HG02885 (cell line): ENCODE results near the gene RERE.

Experiments used
- ATAC-seq: cut with Tn5 transposase; IDR thresholded peaks from one replicate; pipeline ENCODE4 v1.9.1; 2021; ENCODE audit warnings: mild to moderate bottlenecking; ENCODE audit not compliant: unreplicated experiment, poor library complexity

RERE gene

DNA sequence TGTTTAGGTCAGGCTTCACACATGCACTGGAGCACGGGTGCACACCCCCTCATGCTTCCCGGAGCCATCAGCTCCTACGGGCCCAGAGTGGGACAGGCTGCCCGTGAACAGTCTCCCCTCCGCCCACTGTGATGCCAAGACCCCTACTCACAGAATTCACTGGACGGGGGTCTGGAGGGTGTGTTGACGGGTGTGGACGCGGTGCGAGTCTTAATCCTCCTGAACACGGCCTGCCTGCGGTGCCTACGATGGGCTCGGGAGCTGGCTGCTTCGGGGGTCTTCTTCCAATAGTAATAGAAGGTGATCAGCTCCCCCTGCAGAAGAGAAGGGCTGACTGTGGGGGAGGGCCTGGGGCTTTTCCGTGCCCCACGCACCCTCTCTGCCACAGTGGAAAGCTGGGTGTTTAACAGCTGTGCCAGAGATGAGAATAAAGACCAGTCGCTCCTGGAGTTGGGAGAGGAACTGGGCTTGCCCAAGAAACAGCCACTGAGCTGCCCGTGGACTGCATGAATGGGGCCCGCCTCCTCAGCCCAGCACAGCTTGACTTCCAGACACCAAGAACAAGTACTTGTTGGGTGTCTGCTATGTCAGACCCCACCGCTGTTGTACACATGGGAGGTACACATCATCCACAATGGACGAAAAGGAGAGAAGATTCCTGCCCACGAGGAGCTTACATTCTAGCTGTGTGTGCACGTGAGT is 451.6 kb downstream of the RERE start:
- no peak for ATAC-seq

DNA sequence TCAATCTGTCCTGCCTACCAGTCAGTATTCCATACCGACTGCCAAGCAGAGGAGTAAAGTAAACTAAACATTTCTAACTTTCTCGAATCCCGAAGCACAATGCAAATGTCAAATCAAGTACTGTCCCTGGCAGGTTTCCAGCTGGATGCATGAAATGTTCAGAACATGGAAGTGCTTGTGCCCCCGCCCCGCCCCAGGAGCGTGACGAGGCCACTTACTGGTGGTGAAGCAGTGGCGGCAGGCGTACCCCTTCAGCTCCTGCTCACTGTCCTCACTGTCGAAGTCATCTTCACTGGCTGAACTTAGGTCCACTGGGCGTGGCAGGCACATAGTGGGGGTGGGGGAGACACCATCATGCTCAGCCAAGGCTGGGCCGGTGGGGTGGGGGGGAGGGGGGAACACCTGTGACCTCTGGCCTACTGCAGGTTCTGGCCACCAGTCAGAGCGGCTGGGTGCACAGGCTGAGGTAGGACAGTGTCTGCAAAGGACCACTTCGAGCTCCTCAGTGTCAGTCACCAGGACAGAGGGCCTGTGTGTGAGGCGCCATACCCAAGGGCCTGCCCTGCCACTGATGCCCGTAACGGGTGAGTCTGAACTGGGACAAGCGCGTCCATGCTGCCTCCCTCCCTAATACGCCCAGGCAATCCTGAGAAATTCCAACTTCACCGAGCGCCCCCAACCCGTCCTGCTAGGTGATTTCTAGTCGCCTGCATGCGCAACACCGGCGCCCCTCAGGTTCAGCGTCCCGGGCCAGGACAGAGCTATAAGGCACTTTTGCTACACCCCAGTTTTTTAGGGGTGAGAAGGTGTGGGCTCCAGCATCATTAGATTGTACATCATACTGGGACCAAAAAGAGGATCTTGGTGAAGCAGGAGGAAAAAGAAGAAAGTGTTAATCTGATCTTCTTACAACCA is 452.7 kb downstream of the RERE start:
- ATAC-seq = no peak

DNA sequence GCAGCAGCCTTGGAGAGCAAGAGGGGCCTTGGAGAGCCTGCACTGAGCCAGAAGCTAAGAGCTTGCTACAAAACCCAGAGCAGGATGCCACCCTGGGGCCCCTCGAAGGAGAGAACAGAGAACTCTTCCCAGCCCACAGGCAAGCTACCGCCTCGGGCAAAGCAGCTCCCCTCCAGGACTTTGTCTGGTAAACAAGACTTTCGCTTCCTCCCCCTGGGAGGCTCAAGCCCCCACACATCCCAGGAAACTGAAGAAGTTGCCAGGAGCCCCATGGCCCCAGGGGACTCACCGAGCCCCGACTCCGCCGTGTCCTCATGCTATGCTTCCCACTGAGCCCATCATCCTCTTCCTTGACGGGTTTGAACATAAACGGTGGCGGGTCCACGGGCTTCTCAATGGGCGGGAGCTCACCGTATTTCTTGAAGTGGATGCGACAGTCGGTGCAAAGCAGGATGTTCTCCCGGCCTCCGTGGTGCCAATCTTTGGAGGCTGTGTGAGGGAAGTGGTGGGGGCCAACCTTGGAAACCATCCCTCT is 453.6 kb downstream of the RERE start:
- ATAC-seq = no peak

DNA sequence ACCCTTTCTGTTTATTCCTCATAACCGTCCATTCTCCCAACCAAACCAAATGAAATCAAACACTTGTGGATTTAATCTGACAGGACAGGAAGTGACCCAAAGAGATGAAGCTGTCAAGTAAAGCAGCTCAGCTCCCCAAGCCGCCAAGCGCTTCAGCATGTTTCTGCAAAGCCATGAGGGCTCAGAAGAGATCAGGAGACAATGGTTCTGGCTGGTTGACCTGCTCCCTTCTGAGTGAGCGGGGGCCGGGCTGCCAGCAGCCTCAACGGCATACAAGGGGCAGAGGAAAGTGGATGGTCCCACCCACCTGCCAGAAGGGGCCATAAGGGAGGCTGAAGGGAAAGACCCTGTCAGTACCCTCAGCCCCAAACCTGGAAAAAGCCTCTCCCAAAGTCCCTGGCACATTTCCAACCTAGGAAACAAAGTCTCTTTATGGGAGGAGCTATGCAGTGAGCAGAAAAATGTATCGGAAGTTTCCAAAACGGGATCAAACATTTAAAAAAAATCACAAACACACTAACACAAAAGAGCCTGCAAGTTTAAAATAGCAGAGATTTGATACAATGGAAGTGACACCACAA is 454.2 kb downstream of the RERE start:
- ATAC-seq = no peak

DNA sequence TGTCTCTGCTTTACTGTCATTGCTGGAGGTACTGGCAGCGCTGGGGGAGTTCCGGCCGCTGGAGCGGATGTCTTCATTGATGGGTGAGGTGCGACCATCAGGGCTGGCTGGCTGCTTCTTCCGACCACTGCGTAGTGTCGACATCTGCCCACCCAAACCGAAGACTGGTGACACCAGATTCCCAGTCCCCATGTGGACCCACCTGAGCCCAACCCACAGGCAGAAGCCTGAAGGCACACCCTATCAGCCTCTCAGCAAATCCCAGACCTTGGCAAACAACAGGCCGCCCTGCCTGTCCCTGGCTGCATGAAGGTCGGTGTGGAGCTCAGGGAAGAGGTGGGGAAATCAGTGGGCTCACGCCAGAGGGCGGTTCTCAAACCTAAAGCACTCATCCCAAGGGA is 454.7 kb downstream of the RERE start:
- ATAC-seq = no peak

DNA sequence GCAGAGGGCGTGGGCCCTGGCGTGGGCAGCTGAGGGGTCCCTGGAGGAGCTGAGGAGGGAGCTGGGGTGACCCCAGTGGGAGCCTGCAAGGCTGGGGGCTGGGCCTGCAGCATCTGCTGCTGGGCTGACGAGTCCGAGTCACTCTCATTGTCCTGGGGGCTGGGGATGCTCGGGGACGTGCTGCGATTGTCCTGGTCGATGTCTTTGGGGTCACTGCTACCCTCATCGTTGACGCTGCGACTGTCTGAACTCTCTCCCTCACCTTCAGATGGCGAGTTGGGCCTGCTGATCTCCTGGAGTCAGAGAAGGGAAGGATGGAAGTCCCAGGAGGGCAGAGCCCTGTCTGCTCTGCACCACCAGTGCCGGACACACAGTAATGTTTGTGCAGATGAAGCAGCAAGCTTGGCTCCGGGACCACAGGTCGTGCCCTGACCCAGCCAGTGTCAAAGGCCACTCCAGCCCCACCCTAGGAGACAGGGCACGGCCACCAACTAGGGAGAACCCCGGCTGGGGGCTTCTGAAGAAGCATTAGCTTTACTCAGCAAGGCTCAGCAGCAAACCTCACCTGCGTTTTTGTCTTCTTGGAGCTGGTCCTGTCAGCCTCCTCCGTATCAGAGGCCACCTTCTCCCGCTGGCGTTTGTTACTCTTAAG is 456.1 kb downstream of the RERE start:
- no peak for ATAC-seq

DNA sequence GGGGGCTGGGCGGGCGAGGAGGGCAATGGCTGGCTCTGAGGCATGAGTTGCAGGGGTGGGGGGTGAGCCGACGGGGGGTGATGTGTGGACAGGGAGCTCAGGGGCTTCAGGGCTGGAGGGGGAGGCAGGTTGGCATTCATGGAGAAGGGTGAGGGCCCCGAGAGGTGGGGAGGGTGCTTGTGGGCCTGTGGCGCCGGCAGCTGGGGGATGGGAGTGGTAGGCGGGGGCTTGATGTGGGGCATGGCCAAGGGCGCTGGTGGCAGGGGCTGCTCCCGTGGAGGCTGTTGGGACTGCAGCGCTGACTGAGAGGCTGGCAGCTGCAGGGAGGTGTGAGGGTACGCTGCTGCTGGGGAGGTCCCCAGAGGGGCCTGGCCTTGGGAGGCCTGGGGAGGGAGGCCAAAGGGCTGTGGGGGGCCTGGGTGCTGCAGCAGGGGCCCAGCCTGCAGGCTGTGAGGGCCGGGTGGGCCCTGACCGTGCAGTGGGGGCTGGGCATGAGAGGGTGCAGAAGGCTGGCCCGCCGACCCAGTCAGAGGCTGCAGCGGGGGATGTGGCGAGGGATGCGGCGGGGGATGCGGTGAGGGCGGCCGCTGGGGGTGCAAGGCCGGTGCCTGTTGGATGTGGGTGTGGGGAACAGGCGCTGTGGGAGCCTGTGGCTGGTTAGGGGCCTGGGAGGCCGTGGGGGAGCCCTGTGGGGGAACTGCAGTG is 456.8 kb downstream of the RERE start:
- ATAC-seq = no peak

DNA sequence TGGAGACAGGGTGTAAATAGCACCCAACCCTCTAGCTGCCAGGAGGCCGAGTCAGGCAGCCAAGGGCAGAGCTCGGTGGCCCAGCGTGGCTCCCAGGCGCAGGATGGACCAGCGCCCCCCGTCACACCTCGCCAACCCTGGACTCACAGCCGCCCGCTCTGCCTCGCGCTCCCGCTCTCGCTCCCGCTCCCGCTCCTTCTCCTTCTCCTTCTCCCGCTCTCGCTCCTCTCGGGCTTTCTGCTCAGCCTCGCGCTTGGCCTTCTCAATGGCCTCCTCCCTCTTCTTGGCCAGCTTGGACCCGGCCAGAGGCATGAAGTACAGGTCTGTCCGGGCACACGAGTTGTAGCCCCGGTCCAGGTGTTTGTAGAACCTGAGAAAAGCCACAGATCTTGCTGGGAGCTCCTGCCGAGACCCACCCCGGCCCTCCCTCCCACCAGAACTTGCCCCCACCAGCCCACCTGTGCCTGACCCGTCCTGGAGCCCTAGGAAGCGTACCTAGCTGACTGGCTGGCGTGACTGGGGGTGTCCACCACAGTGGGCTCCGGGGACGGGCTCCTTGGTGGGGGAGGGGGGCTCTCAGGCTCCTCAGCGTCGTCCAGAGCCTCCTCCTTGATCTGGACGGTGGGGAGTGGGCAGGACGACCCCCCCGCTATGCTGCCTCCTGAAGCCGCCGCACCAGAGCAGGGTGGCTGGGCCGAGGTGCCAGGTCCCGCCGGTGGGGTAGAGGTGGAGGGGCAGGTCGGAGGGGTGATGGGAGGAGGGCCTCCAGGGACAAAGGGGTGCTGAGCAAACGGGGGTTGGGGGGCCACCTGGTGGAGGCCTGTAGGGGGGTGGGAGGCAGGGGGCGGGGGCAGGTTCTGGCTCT is 457.6 kb downstream of the RERE start:
- no peak for ATAC-seq

DNA sequence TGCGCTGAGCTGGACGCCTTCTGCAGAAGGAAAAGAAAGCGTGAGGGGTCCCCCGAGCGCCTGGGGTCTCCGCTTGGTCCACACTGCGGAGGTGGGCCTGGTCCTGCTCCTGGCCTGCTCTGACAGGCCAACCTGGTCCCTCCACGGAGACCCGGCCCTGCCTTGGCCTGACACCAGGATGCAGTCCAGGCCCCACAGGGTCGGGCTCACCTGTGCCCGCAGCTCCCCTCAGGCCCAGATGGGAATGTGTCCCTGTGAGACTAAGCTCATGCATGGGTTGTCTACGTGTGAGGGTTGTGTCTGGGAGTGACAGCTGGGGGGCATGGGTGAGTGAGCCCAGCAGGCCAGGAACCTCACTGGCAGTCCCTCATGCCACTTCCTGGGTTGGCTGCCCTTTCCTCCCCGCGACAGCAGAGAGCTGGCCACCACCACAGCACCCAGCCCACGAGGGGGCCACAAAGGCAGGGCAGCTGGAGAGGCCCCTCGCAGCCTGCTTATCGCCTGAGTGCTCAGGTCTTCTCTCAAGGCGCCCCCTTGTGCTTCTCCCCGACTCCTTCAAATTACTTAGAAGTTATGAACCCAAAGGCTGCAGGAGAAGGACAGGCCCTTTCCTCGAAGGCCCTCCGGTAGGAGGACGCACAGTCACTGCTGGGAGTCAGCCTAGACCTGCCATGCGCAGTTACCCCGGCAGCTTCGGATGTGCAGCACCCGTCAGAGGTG is 458.4 kb downstream of the RERE start:
- ATAC-seq = no peak

DNA sequence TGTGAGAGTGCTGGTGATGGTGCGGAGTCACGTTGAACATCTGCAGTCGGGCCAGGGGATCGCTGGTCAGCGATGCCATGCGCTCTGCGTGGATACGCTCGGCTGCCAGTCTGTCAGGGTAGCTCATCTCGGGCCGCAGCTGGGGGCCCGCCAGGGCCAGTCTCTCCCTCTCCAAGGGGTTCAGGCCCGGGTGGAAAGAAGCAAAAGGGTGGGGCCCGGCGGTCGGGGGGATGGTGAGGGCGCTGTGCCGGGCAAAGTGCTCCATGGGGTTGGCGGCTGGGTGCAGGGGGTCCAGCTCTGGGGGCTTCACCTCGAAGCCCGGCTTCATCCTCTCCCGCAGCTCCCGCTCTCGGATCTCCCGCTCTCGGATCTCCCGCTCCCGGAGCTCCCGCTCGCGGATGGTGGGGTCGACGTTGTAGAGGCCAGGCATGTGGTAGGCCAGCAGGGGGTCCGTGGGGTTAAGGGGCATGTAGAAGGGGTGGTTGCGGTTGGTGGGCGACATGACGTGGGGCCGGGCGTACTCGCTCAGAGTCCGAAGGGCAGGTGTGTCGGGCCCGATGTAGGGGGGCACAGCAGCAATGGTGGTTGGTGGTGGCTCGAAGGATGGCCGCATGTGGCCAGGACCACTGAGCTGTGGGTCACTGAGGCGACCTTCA is 459.1 kb downstream of the RERE start:
- ATAC-seq = no peak

DNA sequence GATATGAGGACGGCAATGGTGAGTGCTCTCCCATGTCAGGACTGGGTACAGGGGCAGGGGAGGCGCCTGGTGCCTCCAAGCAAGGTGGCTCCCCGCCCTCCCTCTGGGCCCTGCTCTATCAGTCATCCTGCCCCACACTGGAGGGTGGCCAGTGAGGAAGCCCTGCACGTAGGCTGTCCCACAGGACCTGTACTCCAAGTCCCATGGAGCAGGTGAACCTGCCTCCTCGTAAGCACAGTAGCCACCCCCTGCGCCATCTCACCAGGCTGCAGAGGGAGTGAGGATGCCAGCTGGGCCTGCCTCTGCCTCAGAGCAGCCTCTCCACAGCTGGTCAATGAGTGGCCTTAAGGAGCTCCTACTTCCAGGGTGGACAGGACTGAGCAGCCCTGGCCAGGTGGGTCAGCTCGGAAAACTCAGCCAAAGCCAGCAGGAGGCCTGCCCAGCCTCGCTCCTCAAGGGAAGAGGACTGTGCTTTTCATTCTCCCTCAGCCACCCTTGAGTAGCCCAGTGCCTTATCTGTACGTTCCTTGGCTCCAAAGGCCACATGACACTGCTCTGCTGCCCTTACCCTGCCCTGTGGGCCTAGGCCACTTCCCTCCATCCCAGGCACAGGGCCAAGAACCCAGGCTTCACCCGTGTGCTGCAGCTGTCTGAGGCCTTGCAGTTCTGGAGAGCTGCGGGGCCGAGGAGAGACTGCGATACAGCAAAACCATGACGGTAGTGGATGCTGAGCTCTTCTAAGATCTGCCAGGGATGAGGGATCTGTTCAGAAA is 459.9 kb downstream of the RERE start:
- ATAC-seq = no peak

DNA sequence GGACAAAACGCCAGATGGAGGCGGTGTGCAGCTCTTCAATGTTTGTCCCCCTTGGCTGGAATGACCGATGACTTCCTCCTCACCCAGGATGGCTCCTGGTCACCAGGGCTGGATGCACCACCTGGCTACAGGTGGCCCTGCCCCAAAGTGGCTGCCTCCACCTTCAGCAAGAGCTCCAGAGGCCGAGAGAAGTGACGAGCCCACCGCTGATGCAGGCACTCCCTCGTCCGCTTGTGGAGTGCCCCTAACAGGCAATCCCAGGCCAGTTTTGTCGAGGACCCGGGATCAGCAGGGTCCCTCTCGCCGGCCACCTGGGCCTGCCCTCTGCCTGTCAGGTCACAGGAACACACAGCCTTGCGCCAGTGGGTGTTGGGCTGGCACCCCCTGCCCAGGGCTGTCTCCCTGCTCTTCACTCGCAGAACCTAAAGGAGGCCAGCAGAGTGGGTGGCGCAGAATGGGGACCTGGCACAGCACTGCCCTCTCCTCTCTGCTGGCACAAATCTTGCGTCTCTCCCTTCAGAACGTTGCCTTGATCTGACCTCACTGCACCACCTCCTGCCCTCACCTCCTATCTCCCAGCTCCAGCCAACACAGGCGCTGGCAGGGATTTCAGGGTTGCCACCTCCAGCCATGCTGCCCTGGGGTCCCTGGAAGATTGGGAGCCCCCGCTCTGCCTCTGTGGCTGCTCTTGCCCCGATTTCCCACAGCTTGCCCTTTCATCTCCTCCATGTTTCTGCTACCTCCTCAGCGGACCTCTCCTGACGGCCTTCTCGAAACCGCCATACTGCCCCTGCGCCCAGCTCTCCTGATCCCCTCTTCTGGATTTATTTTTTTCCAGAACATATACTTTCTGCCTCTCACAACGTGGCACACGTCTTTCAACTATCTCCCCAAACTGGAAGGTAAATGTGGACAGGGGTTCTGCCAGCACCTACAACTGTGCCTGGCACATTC is 460.9 kb downstream of the RERE start:
- no peak for ATAC-seq

DNA sequence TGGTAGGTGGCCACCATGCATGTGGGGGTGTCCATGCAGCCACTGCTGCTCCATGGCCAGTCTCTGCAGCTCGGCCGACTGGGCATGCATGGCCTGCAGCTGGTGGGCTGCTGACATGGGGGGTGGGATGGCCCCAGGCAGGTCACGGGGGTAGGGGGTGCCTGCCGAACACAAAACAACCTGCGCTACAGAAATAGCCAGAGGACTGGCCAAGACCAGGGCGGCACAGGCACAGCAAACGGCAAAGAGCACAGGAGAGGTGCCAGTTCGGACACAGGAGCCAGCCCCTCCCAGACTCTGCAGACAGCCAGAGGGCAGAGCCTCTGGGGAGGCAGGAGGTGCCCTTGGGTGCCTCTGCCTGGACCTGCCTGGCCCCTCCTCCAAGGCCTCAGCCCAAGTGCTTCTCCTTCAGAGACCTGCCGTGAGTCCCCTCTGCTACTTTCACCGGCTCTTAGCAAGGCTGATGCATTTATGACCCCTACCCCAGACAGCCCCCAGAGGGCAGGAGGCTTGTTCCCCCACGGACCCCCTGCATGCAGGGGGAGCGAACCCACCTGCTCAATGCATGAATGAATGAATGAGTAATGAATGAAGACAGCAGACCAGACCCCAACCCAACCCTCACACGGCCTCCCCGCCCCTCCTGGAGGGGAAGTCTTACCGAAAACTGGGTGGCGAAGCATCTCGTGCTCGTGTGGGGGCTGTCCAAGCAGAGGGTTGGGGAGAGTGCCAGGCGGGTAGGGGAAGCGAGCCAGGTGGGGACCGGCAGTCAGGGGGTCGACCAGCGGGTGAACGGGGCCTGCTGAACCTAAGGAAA is 461.8 kb downstream of the RERE start:
- ATAC-seq = no peak

DNA sequence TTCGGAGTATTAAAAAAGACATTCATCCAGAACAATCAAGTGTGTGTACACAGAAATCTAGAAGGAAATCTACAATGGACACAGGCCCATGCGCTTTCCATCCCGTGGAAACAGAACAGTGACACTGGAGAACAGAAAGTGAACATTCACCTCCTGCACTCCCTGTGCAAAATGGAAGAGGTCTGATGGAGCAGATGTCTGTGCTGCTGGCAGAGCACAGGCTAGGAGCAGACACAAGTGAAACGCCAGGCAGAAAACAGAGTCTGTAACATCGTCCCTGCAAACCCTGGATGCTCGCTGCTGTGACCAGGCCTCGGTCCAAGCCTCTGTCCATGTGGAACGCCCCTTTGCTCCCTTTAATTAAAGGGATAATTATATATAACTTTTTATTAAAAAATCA is 463.4 kb downstream of the RERE start:
- no peak for ATAC-seq
